Stimulated activated CD8-positive, alpha-beta memory T cell treated with anti-CD3 and anti-CD28 coated beads, Interleukin-12 subunit alpha, Interleukin-12 subunit beta, amount 100 ng/mL, for 1 hour (primary cell): ENCODE data around the gene SMIM5.

ENCODE experiments used
- DNase-seq: peaks from one replicate; pipeline ENCODE4 v3.0.0-alpha.2; 2020; ENCODE audit warnings: low read depth

Gene SMIM5

GRCh38 chr17:75603123-75603522 lies 30.1 kb upstream of the SMIM5 start:
- DNase-seq = no peak

DNA sequence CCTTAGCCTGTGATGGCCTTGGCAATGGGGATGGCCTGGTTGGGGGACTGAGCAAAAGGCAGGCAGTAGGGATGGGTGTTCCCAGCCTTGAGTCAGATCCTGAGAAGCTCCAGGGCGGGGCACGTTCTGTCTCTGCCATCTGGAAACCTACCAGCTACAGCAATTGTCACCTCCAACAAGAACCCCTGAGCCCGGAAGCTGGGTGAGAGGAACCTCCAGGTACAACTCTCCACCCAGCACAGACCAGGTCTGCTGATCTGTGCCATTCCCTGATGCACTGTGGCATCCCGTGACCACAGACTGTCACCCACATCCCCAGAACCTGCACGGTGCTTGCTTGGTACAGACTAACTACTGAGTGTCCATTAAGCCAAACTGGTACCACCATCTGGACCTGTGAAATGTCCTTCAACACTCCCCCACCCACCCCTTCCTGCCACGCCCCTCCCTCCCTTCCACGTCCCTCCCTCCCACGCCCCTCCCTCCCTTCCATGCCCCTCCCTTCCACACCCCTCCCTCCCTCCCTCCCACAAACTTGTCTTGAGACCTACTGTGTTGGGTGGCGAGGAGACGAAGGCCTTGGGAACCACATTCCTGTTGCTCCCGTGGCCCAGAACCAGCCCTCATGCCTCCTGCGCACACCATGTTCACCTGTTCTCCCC lies 29.1 kb upstream of the SMIM5 start:
- no peak for DNase-seq

- DNase-seq = no peak
Measured at GRCh38 chr17:75605790-75606189, 27.4 kb upstream of the SMIM5 start.

GRCh38 chr17:75607086-75607485 lies 26.1 kb upstream of the SMIM5 start:
- no peak for DNase-seq

DNA sequence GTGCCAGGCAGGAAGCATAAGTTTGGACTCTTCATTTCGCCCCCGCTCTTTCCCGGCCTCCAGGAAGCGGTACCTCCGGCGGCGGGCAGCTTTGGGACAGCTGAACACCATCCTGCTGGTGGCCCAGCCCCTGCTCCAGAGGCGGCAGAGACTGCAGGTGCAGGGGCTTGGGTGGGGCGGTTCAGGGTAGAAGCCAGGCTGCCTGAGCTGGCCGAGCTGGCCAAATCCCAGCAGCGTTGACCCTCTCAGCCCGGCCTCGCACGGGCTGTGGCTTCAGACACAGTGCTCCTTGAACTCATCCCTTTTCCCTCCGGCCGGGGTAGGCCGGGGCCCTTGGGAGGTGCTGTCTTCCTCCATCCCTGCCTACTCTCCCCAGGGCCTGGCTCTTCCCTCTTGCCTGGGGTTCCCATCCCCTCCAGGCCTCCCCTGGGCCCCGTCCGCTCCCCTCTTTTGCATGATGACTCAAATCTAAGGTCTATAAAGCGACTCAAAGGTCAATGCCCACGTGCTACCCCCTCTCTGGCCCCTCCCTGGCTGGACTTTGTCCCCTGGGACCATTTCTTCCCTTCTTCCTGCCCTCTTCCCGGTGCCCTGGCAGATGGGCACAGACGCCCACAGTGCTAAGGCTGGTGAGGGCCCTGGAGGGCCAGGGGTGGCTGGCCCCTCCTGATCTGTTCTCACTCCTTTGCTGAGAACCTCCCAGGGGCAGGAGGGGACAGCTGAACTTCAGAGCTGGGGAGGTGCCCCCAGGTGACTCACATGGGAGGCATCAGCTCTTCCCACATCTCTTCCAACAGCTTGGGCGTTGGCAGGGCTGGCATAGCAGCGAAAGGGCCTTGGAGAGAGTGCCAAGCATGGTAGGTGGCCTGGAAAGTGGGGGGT lies 22.9 kb upstream of the SMIM5 start:
- DNase-seq = no peak

GRCh38 chr17:75611851-75612429 lies 21.3 kb upstream of the SMIM5 start:
- no peak for DNase-seq

- DNase-seq = no peak
Measured at GRCh38 chr17:75612906-75613626, 20.2 kb upstream of the SMIM5 start.

DNA sequence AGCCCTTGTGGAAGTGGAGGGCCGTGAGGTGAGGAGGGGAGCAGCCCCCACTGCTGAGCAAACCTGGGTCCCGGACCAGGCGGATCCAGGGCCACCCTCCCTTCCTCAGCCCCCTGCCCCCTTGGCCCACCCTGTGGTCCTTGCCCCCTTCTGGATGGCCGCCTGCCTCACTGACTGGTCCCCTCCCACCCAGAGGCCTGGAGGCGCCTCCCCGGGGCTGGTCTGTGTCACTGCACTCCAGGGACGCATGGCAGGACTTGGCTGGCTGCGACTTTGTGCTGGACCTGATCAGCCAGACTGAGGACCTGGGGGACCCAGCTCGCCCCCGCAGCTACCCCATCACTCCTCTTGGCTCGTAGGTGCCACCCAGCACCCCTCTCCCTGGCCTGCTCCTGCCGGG lies 19.2 kb upstream of the SMIM5 start:
- no peak for DNase-seq

- DNase-seq = no peak
Measured at GRCh38 chr17:75614556-75615270, 18.5 kb upstream of the SMIM5 start.

- no peak for DNase-seq
Measured at GRCh38 chr17:75615301-75615700, 17.9 kb upstream of the SMIM5 start.

DNA sequence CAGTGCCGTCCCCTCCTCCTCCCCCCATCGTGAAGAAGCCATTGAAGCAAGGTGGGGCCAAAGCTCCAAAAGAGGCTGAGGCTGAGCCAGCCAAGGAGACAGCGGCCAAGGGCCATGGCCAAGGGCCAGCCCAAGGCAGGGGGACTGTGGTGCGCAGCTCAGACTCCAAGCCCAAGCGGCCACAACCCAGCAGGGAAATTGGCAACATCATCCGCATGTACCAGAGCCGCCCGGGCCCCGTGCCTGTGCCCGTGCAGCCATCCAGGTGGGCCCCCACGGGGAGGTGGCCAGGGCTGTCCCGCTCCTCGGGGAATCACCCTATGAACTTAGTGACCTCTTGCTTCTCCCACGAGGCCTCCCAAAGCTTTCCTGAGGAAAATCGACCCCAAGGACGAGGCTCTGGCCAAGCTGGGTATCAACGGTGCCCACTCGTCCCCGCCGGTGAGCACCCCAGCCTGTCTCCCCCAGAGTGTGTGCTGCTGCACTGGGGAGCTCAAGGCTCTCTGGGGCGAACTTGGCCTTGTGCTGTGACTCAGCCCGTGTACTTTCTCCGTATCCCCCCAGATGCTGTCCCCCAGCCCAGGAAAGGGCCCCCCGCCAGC lies 16.6 kb upstream of the SMIM5 start:
- no peak for DNase-seq

DNA sequence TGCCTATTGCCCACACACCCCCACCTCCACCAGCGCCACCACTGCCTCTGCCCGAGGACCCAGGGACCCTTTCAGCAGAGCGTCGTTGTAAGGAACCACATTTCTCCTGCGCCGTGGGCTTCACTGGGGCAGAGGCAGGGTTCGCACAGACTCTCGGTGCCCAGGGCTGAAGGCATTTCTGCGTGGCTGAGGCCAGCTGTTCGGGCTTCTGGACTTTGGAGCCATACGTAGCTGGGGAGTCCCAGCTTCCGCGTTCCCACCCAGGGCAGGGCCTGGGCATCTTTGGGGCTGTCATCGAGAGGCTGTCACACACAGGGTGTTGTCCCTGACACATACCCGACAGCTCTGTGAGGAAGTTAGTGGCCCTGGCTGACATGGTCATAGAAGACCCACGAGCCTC lies 16.0 kb upstream of the SMIM5 start:
- DNase-seq = no peak

GRCh38 chr17:75617675-75618074 lies 15.6 kb upstream of the SMIM5 start:
- no peak for DNase-seq

DNA sequence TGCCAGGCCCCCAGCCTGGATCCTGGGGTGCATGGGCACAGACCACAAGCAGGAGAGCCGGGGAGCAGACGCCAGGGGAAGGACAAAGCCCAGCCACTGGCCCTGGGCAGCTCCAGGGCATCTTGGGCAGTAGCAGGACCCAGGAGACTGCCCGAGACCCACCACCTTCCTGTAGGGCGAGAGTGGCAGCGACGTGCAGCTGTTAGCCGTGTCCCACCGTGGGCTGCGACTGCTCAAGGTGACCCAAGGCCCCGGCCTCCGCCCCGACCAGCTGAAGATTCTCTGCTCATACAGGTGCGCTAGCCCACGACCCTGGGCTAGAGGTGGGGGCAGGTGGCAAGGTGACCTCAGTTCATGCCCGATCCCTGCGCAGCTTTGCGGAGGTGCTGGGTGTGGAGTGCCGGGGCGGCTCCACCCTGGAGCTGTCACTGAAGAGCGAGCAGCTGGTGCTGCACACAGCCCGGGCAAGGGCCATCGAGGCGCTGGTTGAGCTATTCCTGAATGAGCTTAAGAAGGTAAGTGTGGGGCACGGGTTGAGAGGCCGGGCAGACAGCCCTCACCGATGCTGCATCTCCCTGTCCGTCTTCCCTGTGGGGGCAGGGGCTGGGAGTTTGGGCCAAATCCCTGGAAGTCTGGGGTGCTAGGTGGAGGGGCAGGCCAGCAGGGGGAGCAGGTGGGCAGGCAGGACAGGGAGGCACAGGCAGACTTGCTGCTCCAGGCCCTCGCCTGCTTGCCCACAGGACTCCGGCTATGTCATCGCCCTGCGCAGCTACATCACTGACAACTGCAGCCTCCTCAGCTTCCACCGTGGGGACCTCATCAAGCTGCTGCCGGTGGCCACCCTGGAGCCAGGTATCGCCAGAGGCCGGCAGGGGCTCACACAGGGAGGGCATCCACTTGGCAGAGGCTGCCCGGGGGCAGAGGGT lies 13.5 kb upstream of the SMIM5 start:
- no peak for DNase-seq

DNA sequence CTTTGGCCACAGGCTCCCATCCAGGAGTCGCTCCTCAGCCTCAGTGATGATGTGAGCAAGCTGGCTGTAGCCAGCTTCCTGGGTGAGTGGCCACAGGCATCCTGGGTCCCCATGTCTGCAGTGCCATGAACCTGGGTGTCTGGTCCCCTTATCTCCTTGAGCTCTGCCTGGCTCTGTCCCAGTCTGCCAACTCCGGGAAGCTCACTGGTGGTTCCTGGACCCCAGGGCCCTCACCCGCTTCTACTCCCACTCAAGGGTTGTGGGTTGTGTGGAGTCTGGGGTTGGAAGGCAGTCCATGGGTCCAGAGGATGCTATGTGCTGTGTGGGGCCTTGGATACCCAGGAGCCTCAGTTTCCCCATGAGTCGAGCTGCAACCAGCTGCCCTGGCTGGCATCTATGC lies 11.7 kb upstream of the SMIM5 start:
- DNase-seq = no peak

- DNase-seq = no peak
Measured at GRCh38 chr17:75622076-75622475, 11.2 kb upstream of the SMIM5 start.

DNA sequence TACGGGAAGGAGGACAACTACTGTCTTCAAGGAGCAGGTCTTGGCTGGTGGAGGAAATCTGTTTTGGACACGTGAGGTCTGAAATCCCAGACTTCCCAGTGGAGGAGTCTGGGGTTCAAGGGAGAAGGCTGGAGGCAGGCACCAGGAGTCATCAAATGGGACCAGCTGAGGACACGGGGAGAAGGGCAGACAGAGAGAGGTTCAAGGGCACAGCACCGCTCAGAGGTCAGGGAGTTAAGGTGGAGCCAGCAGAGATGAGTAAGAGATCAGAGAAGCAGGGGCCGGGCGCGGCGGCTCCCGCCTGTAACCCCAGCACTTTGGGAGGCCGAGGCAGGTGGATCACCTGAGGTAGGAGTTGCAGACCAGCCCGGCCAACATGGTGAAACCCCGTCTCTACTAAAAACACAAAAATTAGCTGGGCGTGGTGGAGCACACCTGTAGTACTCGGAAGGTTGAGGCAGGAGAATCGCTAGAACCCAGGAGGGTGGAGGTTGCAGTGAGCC lies 10.4 kb upstream of the SMIM5 start:
- DNase-seq = no peak

- DNase-seq = no peak
Measured at GRCh38 chr17:75623386-75623785, 9.8 kb upstream of the SMIM5 start.

DNA sequence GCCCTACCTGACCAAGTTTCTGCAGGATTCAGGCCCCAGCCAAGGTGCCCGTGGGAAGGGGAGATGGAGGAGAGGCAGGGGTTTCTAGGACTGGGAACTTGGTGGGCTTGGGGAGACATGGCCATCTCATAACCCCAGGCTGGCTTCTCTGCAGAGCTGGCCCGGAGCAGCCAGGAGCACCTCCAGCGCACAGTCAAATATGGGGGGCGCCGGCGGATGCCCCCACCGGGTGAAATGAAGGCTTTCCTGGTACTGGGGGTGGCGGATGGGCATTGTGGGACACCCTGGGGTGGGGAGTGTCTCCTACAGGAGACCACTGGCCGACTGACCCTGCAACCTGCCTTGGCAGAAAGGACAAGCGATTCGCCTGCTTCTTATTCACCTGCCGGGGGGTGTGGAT lies 9.2 kb upstream of the SMIM5 start:
- DNase-seq = no peak

- DNase-seq = no peak
Measured at GRCh38 chr17:75624714-75625345, 8.4 kb upstream of the SMIM5 start.
